Dermis blood vessel endothelial cell (primary cell): ENCODE data around the gene LRFN4. TPM values are rescaled to one million over a fixed set of nuclear protein-coding genes. Genes with fewer than 3 reads are reported as not detected.

Source experiments
- DNase-seq: peaks from one replicate; pipeline ENCODE4 v3.0.0; 2010
- total RNA-seq: library from RNA; depleted of rRNA; stranded (reverse); fragments of >200 nt; gene quantifications from 2 replicates; pipeline ENCODE4 v1.2.3, GENCODE V29; 2014

Gene LRFN4
- total RNA-seq, 1 donor from 2014 or later: 30.8 TPM

DNA sequence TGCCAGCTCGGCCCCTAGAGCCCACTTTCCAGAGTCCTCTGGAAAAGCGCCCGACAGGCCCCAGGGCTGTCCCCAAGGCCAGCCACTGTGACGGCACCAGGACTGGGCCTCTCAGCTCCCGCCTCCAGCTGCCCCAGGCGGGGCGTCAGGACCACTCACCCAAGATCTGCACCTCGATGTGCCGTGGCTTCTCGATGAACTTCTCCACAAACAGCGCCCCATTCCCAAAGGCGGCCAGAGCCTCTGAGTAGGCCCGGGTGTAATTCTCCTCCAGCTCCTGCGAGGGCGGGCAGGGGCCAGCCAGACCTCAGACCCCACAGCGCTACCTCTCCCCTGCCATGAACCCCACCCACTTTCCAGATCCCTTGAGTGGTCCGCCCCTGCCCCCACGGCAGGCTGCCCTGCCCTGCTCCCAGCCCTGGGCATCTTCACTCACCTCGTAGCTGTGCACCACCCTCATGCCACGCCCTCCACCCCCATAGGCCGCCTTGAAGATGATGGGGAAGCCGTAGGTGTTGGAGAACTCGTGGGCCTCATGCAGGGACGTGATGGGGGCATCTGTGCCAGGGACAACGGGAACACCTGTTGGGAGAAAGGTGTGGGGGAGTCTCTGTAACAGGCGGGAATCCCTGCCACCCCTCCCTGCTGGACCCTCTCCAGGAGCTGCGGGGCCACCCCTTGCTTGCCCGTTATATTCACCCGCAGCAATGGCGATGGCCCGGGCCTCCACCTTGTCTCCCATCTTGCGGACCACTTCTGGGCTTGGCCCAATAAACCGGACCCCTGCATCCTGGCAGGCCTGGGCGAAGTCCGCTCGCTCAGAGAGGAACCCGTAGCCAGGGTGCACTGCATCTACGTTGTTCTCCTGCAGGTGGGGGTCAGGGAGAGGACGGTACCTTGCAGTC lies 14.0 kb downstream of the LRFN4 start:
- no peak for DNase-seq

DNA sequence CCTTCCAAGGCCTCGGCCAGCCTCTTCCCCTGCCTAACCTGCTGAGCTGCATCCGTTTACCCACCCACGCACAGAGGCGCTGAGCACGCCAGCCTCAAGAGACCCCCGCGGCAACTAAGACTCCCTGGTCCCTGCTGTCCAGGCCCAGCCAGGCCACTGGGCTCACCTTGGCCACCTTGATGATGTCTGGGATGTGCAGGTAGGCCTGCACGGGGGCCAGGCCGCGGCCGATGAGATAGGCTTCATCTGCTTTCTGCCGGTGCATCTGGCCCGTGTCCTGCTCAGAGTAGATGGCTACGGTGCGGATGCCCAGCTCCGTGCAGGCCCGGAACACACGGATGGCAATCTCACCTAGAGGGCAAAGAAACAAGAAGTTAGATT lies 14.6 kb downstream of the LRFN4 start:
- DNase-seq: no peak

DNA sequence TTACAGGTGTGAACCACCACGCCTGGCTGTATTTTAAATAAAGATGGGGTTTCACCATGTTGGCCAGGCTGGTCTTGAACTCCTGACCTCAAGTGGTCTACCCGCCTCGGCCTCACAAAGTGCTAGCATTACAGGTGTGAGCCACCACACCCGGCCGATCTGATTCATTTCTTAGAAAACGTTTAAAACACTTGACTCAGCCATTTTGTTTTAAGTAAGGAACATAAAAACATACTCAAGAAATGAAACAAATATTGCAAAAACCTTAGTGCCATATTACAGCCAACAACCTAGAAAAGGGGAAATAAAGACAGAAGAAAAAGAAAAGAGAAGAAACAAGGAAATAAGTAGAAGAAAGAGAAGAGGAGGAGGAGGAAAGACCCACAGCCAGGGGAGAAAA lies 17.4 kb downstream of the LRFN4 start:
- DNase-seq: no peak

DNA sequence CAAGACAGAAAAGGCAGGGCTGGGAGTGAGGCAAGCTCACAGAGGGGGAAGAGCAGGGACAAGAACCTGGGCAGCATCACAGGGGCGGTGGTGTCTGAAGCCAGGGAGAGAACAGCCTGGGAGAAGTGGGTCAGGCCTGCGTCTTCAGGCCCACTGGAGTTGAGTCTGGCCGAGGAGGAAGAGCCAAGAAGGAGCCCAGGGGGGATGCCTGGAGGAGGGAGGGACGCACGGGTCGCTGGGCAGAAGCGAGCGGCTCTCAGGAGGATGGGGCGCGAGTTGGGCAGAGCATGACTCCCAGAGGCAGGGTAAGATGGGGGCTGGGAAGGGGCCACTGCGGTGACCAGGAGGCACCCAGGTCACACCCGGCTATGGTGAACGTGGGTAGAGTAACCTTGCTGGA lies 18.5 kb downstream of the LRFN4 start:
- no peak for DNase-seq

DNA sequence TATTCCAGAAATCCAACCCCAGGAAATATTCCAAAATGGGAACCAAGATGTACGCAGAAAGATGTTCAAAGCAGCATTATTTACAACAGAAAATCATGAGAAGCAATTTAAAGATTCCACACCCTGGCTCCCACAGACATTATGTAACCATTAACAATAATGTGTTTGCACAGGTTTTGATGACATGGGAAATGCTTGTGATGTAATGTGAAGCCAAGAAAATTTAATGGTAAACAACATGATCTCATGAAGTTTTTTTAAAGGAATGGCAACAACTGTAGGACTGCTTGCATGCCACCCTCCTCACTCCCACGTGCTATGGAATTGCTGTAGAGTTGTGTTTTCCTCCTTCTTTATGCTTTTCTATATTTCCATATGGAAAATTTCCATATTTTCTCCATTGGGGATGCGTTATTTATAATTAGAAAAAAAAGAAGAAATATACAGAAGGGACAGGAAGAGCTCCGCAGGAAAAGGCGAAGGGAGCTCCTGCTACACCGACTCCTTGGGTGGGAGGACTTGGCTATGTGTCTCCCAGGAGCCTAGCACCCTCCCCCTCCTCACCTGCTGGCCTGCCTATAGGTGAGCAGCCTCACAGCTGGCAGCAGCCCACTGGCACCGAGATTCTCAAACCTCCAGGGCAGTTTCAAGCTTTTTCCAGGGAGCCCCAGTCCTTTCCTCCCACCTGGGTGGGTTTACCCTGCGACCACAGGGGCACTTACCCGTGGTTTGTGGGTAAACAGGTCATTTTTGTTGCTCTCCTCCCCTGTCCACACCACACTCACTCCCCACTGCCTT lies 20.9 kb downstream of the LRFN4 start:
- DNase-seq: no peak

DNA sequence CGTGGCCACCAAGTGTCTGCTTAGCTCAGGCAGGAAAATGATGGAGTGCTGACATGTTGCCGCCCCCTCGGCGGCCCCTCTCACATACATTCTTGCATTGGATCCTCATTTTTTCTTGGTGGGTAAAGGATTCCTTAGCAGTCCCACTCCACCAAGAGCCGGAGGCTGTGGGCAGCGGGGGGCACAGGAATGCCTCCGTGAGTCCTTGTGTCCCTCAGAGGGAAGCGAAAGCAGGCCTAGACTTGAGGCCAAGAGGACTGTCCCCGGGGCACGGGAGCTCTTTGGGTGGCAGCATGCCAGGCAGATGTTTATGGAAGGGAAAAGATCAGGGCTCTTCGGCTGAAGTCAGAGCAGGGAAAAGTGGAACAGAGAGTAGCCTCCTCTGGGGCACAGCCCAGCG lies 21.6 kb downstream of the LRFN4 start:
- DNase-seq: no peak

DNA sequence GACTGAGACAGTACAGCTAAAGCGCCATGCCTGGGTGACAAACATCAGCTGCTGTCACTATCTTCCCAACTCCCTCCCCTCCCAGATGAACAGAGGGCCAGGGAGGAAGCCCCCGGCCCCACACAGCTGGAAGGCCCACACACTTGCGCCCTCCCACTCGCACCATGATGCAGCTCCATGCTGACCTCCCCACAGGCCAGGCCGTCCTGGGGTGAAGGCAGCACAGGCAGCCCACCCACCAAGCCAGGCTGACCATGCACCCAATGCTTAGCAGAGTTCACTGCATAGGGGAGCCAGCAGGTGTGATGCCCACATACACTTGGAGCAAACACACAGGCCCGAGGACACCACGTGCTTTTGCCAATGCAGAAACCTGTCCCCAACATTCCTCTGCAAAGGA lies 22.1 kb downstream of the LRFN4 start:
- DNase-seq: no peak

DNA sequence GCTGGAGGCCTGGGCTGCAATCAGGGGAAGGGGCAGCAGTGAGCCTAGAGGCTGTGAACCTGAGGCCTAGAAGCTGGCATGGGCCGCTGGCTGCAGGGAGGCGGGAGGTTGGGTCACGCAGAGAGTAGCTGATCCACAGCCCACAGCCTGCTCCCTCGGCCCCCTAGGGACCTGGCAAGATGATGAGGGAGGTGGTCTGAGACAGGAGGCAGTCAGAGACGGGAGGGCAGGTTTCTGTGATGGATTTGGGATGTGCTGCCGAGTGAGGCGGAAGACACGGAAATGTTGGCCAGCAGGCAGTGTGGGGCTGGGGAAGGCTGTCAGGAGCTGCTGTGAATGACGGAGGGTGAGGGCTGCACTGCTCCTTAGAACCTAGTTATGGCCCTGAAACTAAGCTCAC lies 22.7 kb downstream of the LRFN4 start:
- DNase-seq: no peak

DNA sequence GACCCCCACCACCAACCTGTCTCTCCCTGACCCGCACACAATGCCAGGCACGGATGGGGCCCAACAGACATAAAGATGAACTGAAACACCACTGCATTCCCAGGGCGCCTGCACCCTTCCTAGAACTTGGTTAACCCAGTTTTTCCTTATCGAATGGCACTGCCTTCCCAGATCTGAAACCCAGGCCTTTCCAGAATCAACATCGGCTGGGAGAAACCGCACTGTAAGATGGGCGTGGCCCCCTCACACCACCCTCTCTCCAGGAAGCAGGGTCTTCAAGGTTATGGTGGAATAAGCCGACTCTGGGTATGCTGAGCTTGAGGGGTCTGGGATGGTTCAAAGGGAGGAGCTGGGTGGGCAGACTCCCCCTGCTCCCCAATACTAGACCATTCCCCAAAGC lies 23.1 kb downstream of the LRFN4 start:
- no peak for DNase-seq

DNA sequence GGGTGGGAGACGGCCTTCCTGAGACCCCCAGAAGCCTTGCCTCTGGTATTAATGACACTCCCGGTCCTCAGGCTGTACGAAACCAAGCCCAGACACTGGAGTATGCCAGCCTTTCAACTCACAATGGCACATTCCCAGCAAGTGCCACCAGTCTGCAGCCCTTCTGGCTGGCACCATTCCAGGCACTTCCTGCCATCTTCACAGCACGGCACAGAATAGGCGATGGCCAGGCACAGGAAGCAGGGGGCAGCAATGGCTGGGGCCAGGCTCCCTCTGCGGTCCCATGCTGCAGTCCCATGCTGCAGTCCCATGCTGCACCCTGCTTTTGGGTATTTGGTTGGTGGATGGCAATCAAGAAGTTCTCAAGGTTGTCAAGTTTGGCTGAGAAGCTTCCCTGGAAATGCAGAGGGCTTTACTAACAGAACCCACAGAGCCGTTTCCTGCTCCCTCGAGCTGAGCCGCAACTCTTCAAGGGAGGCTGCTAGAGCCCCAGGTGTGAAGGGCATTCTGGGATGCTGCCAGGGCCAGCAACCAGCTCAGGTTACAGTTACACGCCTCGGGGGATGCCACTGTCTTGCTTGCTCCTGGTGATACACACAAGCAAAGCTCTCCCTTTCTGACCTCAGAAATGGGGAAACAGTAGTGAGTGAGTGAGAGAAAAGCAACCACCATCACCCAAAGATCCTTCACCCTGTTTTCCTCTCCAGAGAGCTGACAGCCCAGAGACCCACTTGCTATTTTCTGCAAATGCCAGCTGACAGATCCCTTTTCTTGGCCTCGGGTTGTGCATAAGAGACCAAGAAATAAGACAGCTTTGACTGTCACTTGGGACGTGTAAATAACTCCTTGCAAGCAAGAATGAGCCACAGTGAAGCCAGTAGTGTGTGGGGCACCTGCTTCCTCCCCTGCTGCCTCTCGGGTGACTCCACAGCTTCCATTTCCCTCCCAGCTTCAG lies 23.9 kb downstream of the LRFN4 start:
- DNase-seq: peak; percentile 32

DNA sequence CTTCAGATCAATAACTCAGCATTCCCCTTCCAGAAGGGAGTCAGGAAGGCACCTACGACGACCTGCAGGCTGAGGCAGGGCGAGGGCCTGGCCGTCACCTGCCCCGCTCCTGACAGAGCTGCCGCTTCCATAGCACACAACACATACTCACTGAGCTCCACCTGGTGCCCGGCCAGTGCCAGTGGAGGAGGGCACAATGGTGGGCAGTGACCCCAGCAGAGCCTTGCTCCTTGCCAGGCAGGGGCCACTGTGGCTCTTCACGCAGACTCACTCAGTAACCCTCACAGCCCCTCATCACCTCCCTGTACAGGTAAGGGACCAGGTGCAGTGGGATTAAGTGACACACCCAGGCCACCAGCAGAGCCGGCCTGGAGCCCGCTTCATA lies 24.6 kb downstream of the LRFN4 start:
- DNase-seq: no peak

DNA sequence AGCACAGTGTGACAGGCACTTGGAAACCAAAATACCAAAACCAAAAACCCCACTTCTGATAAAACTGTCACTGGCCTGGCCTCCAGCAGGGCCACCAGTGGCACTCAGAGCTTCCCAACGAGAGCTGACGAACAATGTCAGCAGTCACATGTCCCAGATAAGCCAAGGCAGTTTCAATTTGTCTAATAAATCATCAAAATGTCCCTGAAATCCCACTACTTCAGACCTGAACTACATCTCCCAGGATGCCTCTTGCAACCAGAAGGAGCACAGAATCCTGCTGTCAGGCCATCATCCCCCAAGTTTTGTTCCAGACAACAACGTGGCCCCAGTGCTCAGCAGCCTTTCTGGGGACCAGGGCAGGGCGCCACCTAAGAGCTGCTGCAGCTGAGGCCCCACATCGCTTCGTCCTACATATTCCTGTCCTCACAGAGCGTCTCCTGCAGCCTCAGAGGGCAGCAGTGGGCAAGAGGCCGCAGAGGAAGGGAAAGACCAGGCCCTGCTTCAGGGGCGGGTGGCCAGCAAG lies 25.1 kb downstream of the LRFN4 start:
- DNase-seq: no peak

DNA sequence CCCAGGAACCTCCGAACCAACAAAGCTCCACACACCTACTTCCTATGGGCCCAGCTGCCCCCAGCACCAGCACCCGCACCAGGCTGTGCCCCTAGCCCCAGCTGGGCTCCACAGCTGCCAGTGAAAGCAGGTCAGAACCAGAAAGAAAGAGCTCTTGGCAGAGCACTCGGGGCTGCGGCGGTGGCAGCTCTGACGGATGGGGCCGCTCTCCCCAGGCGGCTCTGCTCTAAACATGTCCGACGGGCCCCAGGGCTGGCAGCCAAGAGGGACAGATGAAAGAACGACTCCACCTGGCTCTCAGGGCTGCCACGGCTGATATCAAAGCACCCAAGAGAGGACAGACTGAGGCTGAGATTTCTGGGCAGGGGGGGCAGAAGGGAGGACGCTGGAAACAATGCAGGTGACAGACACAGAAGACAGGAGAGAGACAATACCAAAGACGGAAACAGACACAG lies 25.7 kb downstream of the LRFN4 start:
- no peak for DNase-seq

DNA sequence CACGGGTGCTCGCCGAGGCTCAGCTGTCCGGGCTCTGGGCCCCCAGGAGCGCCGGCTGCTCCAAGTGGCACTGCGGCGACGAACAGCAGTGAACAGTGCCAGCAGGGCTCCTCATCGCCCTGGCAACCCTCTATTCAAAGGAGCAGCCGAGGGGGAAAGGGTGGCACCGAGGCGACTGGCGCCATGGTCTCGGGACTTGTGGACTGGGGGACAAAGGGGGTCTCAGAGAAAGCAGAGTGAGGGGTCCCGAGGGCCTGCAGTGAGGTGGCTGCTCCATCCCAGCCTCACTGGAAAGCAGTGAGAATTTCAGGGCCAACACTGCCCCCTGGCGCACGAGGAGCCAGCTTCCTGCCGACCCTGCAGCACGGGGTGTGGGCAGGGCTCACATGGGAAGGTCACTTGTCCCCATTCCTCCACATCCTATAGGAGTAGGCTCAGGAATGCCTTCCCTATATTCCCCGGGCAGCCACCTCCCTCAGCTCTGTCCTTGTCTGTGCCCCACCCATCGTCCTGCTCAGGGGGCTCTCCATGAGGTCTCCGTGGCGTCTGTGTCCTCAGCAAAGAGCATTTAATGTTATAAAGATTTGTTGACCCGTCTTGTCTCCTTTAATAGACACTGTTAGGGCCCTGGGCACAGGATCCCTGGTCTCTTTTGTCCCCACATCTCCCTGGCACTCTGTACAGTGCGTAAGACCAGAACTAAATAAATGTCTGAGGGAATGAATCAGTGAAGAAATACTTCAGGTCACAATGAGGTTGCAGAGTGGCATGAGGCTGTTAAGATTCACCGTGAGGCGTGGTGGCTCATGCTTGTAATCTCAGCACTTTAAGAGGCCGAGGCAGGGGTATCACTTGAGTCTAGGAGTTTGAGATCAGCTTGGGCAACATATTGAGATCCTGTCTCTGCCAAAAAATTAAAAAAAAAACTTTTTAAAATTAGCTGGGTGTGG lies 26.4 kb downstream of the LRFN4 start:
- DNase-seq: peak; percentile 76

DNA sequence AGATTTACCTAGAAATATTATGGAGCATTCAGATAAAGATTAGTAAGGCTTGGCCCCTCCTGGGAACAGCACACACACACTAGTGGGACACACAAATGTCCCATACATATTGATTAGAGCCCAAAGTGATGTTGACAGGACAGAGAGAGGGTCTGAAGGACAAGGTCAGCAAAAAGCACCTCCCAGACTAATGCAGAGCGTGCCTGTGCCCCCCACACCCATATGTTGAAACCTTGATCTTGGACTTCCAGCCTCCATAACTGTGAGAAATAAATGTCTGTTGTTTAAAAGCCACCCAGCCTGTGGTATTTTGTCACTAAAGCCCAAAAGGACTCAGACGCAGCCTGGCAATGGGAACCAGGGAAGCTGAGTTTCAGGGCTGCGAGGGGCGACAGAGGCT lies 27.6 kb downstream of the LRFN4 start:
- DNase-seq: no peak

DNA sequence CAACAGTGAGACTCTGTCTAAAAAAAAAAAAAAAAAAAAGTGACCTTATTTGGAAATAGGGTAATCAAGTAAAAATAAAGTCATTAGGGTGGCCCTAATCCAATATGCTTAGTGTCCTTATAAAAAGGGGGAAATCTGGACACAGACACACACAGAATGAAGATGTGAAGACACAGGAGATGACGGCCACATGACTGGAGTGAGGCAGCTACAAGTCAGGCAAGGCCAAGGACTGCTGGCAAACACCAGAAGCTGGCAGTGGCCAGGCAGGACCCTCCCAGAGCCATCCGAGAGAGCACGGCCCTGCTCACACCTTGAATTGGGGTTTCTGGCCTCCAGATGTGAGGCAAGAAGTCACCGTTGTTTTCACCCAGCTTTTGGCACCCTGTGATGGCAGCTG lies 28.6 kb downstream of the LRFN4 start:
- DNase-seq: no peak

DNA sequence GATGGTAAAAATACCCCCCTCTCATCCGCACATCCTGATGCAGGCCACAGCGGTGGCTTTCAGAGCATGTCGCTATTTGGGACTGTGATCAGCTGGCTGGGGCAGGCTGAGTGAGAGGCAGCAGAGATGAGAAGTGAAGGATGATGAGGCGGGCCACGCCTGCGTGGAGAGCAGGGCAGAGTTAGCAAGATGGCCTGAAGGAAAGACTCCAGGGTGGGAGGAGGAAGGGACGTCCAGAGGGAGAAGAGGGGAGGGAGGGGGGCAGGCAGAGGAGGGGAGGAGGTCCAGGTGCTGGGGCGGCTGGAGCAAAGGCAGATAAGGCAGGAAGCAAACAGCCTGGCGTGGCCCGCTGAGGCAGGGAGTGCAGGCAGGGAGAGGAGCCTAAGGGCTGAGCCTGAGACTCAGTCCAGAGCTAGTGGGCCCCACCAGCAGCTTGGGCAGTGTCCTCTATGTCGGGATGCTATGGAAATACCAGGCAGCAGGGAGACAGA lies 29.1 kb downstream of the LRFN4 start:
- no peak for DNase-seq

DNA sequence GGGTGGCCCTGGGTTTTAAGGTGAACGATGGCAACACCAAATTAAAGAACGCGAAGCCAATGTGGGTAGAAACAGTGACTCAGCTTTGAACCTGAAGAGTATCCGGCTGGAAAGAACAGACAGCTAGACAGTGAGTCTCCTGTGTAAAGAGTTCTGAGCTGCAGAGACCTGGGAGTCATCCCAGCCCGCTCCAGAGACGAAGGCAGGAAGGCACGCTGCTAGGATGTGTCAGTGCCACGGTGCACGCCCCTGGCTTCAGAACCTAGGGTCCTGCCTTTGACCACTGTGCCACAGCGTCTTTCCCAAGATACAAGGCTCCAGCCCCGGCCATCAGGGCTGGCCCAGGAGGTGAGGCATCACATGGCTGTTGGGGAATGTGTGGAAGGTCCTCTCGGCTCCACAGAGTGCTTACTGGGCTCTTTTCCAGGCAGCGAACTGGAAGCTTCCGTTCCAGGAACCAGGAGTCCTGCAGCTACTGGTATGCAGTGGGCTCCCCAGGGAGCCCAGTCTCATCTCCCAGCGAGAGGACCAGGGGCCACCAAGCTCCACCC lies 29.9 kb downstream of the LRFN4 start:
- DNase-seq: no peak

DNA sequence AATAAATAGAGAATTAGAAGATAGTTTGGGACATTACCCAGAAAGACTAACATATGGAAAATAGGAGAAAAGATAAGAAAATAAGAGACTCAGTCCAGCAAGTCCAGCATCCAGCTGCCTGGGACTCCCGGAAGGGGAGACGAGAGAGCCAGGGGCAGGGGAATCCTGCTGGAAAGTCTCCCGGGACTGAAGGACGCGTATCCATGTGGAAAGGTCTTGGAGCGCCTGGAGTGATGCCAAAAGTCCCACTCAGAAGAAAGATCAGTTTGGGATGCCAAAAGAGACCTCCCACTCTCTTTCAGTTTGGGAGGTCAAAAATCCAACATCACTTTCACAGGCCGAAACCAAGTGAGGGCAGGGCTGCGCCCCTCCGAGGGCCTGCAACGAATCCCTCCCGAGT lies 30.7 kb downstream of the LRFN4 start:
- DNase-seq: no peak

DNA sequence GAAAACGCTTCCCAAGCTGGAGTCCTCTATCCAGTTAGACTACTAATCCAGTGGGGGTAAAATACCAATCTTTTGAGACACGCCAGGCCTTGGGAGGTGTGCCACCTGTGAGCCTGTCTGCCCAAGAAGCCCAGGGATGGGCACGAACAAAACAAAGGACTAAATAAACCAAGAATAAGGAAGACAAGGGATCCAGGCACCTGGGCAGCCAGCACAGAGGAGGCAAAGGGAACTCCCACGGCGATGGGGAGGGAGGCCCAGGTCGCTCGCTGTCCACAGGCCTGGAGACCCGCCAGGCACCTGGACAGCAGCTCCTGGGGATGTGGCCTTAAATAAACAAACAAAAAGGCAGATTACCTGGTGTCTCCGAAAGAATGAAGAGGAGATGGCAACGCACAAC lies 31.4 kb downstream of the LRFN4 start:
- no peak for DNase-seq

DNA sequence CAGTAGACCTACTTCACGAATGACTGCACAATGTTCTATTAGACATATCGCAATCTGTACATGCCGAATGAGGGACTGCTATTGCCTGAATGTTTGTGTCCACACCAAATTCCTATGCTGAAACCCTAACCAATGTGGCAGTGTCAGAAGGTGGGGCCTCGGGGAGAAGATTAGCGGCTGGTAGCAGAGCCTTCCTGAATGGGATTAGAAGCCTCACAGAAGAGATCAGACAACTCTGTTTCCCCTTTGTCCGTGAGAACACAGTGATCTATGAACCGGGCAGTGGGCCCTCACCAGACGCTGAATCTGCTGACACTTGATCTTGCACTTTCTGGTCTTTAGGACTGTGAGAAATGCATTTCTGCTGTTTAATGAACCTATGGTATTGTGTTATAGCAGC lies 33.1 kb downstream of the LRFN4 start:
- no peak for DNase-seq
